GM12873 (cell line): ENCODE data around the gene PKNOX2.

ENCODE experiments used
- TF ChIP-seq, protein P1 (sequence below): IDR thresholded peaks from 2 replicates; pipeline ENCODE4 v1.5.1; 2012; ENCODE audit warnings: low read depth, mild to moderate bottlenecking, moderate library complexity, low read length, control low read depth; ENCODE audit not compliant: insufficient read depth; ENCODE audit errors: missing control alignments

The PKNOX2 gene

DNA sequence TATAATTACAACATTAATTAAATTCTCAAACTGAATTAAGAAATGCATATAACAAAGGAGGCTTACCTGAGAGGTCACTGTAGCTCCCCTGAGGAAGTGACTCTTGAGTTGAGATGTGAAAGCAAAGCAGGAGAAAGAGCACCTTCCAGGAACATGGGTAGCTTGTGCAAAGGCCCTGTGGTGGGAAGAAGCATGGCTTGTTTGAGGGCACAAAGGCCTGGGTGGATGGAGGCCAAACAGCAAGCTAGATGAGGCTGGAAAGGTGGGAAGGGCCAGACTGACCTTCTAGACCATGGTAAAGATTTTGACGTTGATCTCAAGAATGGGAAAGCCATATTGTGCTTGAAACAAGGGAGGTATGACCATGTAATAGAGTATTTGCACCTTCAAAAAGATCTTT, 155.1 kb downstream of the PKNOX2 start:
- TF ChIP-seq, protein P1, sequence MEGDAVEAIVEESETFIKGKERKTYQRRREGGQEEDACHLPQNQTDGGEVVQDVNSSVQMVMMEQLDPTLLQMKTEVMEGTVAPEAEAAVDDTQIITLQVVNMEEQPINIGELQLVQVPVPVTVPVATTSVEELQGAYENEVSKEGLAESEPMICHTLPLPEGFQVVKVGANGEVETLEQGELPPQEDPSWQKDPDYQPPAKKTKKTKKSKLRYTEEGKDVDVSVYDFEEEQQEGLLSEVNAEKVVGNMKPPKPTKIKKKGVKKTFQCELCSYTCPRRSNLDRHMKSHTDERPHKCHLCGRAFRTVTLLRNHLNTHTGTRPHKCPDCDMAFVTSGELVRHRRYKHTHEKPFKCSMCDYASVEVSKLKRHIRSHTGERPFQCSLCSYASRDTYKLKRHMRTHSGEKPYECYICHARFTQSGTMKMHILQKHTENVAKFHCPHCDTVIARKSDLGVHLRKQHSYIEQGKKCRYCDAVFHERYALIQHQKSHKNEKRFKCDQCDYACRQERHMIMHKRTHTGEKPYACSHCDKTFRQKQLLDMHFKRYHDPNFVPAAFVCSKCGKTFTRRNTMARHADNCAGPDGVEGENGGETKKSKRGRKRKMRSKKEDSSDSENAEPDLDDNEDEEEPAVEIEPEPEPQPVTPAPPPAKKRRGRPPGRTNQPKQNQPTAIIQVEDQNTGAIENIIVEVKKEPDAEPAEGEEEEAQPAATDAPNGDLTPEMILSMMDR: no peak

DNA sequence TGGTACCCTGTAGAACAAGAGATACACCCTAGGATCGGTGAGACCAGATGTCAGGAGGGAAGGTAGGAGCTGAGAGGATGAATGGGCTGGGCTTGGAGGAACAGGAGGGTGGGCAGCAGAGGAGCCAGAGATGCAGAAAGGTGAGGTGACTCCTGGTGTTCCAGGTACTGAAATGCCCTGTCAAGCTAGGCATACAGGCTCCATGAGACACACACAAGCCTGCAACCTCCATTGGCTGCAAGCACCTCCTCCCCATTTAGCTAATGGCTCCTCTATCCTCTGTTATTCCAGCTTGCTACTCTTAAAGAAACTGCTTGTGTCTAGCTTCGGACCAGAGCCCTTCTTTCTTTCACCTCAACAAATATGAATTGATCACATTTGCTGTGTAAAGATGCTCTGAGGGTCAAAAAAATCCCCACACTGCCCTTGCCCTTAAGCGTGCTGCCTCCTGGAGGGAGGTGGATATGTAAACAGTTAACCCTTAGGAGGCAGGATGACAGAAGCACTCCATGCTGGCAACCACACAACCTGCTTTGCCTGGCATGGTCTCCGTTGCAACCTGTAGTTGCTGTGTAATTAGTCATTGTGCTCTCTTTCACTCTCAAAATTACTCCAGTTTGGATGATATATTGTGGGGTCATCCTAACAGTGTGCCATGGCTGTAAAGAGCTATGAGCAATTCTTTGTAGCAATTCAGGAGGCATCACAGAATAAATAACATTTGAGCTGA, 156.0 kb downstream of the PKNOX2 start:
- TF ChIP-seq, protein P1: no peak

DNA sequence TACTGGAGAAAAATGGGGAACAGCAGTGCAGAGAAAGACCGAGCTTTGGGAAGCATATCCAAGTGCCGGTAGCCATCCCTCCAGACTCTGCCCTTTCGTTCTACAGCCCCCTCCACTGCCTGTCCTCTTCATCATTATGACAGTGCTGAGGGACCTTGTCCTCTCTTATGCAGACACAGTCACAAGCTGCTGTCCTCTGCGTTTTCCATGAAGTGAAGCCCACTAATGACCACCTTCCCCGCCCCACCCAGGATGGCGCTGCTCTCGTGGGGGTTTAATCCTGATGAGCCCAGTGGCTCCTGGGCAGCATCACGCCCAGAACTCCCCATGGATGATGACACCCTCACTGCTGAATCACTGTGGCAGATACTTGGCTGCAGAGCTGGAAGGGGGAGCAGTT, 157.7 kb downstream of the PKNOX2 start:
- TF ChIP-seq, protein P1: no peak

DNA sequence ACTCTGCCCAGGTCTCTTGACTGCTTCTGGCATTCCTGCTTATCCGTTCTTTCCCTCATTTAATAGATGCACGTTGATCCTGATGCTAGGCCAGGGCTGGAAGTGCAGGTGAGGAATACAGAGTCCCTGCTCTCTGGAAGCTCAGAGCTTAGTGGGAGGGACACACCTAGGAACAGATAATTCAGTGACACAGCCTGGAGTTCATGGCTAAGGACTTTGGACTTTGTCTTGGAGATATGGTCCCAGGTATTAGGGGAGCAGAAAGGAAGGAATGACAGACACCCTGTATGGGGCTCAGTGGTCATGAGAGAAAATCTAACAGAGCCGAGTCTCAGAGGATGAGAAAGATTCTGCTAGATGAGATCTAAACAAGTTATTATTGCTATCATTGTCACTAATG, 160.6 kb downstream of the PKNOX2 start:
- TF ChIP-seq, protein P1: no peak

DNA sequence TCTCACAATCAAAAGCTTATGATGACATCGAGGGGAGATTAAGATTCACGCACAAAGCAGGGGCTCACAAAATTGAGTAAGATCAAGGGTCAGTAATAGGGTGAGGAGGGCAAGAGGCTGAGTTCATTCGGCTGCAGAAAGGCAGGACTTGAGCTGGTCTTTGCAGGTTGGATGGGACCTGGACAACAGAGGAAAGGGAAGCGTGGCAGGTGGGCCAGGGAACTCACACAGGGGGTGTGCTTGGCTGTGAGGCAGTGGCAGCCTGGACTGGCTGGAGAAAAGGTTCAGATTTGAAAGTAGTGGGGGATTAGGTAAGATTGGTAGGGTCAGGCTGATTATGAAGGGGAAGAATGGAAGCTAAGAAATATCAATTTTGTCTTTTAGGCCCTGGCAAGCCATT, 161.6 kb downstream of the PKNOX2 start:
- TF ChIP-seq, protein P1: no peak

DNA sequence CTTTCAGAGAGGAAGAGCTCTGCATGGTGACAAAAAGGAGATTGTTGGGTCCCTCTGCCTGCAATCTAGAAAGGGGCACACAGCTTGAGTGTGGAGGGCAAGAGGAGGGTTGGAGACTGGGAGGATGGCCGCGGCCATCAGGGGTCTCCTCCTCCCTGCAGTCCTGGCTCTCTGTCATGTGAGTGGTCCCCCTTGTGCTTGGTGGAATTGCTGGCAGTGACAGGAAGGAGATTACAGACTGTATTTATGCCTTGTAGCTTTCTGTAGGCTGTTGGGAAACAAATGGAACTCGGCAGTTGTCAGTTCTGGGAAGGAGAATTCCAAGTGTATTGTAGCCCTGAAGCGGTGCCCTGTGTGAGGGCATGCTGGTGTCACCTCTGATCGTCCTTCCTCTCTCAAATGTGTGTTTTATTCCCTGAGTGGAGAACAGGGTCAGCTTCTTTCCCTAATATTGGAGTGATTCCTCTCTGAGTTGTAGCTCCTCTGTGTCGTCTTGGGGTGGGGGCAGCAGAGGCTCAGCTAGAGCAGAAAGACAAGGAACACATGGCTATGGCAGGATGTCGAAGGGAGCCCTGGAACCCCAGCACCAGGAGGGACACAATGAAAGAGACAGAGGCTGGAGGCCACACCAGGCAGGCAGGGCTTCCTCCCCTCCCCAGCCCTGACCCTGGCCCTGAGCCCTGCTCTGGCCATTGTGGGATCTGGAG, 163.1 kb downstream of the PKNOX2 start:
- TF ChIP-seq, protein P1: no peak

DNA sequence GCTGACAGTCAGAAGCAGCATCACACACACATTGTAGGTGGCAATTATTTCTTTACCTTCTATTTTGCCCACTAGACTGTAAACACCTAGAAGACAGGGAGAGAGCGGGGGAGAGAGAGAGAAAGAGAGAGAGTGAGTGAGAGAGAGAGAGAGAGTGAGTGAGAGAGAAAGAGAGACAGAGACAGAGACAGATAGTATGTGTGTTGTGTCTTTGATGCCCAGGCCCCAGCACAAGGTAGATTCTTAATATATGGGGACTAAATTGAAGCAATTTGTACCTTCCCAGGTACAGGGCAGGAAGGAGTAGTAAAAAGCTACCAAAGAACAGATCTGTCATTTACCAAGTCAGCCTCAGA, 163.7 kb downstream of the PKNOX2 start:
- TF ChIP-seq, protein P1: no peak
